Esophagus squamous epithelium (tissue), 4 donors: ENCODE results near the gene PFDN6.

Source experiments
- CTCF ChIP-seq, 6 experiments: fragments of 450-650 bp in 4 of 6; fragments of 200-600 bp in 2 of 6; sonication (generic) in 2 of 6; IDR thresholded peaks; one replicate each; pipeline ENCODE4 v1.5.1; 2016 to 2019; ENCODE audit warnings: antibody characterized with exemption in 6 of 6, mild to moderate bottlenecking in 4 of 6, moderate library complexity in 4 of 6
- POLR2A ChIP-seq, 4 donors: fragments of 450-650 bp; IDR thresholded peaks; one replicate each; pipeline ENCODE4 v1.6.1; 2017; ENCODE audit warnings: antibody characterized with exemption in 4 of 4, mild to moderate bottlenecking in 4 of 4, moderate library complexity in 3 of 4

DNA sequence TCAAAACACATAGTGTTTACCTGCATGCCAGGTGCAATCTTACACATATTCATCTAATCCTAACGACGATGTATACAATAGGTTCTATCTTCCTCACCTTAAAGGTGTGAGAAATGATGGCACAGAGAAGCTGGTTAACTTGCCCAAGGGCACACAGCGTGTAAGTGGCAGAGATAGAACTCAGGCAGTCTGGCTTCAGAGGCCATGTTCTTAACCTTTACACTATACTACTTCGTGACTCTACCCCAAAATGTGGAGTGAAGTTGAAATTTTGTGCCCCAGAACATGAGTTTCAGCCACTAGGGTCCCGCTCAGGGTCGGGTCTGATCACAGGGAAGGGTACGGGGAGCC, 18.3 kb upstream of the PFDN6 start:
- peak in 1 of 6 experiments; percentile 15 for TF ChIP-seq CTCF (IDR thresholded peaks at IDR 0.05)
- no peak for TF ChIP-seq POLR2A (IDR thresholded peaks at IDR 0.05)
